ENCODE measurements around the gene DOK4.

DNA sequence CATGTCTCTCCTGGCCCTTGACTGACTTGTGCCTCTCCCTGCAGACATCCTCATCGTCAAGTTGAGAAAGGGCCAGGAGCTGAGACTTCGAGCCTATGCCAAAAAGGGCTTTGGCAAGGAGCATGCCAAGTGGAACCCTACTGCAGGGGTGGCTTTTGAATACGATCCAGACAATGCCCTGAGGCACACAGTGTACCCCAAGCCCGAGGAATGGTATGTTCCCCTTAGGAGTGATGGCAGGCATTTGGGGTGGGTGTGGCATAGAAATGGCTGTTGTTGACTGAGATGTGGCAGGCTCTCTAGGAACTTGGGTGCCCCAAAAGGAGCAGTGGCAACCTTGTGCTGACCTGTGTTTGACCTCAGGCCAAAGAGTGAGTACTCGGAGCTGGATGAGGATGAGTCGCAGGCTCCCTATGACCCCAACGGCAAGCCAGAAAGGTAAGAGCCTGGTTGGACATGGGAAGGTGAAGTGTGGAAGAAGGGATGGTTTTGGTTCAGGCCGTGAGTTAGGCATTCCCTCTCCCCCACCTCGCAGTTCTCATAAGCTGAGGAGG lies 16.3 kb downstream of the DOK4 start:
- TF ChIP-seq POLR2A (IDR thresholded peaks at IDR 0.05; ENCODE audit: low read length) (no peak), GATA1 (IDR thresholded peaks at IDR 0.05; ENCODE audit: low read depth, low read length) (no peak)
